Measurements from ENCODE around the gene ZP1. TPM values are rescaled to one million over a fixed set of nuclear protein-coding genes. Genes with fewer than 3 reads are reported as not detected.
"Not testable (repeated sequence)": the region's sequence is repeated elsewhere in the genome, so short reads cannot be mapped to it uniquely, and the experiment has no call there.

The ZP1 gene, protein sequence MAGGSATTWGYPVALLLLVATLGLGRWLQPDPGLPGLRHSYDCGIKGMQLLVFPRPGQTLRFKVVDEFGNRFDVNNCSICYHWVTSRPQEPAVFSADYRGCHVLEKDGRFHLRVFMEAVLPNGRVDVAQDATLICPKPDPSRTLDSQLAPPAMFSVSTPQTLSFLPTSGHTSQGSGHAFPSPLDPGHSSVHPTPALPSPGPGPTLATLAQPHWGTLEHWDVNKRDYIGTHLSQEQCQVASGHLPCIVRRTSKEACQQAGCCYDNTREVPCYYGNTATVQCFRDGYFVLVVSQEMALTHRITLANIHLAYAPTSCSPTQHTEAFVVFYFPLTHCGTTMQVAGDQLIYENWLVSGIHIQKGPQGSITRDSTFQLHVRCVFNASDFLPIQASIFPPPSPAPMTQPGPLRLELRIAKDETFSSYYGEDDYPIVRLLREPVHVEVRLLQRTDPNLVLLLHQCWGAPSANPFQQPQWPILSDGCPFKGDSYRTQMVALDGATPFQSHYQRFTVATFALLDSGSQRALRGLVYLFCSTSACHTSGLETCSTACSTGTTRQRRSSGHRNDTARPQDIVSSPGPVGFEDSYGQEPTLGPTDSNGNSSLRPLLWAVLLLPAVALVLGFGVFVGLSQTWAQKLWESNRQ
- total RNA-seq (2021; fragmentation: NEBNext Ultra II Directional; extraction: Animal tissue kit (Norgen Biotek cat#: 25700)), result under 1 TPM in 3 of 6 experiments, not detected in 3; 0.13 to 0.30 (median 0.29) TPM
- long read RNA-seq, result 0 reads

DNA sequence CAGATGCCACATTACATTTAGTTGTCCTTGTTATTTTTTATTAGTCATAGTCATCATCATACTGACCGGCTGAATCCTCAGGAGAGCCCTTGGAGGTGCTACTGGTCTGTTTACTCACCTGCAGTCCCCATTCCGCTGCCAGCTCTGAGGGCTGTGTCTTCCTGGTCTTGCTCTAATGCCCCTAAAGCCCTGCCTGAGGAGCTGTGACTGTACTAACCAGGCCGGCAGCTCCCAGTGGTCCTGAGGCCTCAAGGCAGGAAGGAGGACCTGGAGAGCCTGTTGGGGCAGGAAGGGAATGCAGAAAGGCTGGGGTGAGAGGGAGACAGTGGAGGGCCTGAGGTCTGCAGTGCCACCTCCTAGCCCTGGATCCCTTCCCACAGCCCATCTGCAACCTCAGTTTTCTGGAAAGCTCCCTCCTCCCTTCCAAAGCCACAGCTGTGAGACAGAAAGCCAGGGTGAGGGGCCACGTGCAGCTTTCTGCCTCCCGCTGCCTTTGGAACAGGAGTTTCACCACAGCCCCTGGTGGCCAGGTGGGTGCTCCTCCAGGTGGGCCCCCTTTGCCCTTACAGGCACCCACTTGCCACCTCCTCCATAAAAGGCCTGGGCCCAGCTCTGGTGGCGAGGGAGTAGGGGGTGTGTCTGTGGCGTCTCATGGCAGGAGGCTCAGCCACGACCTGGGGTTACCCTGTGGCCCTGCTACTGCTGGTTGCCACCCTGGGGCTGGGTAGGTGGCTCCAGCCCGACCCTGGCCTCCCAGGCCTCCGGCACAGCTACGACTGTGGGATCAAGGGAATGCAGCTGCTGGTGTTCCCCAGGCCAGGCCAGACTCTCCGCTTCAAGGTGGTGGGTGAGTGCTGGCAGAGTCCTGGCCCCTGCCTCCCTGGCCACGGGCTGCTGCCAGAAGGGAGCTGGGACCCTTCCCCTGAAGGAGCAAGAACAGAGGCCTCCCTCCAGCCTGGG lies at the start of gene ZP1:
TSS of gene ZP1 (plus strand) at position 632 of the 960 bp plus-strand sequence. CDS start at position 652, 20 bp downstream.
- H3K9me3 Mint-ChIP-seq, result no peaks in the 10 kb centered on the region
- peaks cover 10% of the 10 kb centered on the region; the same call in 1 of the 2 replicates for H3K4me1 Mint-ChIP-seq (ENCODE audit: low read depth)
- H3K36me3 Mint-ChIP-seq (ENCODE audit: low read depth), result no peaks in the 10 kb centered on the region
- no peak within 1 kb of the TSS for H3K27ac Mint-ChIP-seq
- peaks cover 24% of the 10 kb centered on the region for H3K27me3 Mint-ChIP-seq (ENCODE audit: insufficient read depth)
- TF ChIP-seq, protein P1, sequence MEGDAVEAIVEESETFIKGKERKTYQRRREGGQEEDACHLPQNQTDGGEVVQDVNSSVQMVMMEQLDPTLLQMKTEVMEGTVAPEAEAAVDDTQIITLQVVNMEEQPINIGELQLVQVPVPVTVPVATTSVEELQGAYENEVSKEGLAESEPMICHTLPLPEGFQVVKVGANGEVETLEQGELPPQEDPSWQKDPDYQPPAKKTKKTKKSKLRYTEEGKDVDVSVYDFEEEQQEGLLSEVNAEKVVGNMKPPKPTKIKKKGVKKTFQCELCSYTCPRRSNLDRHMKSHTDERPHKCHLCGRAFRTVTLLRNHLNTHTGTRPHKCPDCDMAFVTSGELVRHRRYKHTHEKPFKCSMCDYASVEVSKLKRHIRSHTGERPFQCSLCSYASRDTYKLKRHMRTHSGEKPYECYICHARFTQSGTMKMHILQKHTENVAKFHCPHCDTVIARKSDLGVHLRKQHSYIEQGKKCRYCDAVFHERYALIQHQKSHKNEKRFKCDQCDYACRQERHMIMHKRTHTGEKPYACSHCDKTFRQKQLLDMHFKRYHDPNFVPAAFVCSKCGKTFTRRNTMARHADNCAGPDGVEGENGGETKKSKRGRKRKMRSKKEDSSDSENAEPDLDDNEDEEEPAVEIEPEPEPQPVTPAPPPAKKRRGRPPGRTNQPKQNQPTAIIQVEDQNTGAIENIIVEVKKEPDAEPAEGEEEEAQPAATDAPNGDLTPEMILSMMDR (IDR thresholded peaks at IDR 0.05), result no peak
- H3K4me3 Mint-ChIP-seq, result no peak within 1 kb of the TSS
- DNase-seq, result no peak

DNA sequence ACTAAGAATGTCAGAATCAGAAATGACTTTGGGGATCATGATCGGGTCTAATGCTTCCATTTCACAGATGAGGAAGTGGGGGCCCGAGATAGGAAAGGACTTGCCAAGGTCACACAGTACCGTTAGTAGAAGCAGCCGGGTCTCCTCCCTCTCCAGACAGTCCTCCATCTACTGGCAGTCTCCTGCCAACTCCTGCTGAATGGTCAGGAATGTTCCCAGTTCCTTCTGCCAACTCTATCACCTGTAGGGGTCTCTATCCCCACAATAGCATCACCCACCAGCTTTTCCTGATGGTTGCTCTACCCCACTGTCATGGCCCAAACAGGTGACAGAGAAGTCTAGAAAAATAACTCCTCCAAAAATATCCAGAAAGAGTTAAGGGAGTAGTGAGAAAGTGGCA lies 49.3 kb upstream of the ZP1 start:
- H3K9me3 Mint-ChIP-seq, result peaks cover 15% of the 10 kb centered on the region
- TF ChIP-seq, protein P1 (IDR thresholded peaks at IDR 0.05), result no peak
- no peak overlapping the region for H3K4me3 Mint-ChIP-seq
- H3K4me1 Mint-ChIP-seq (ENCODE audit: low read depth), result no peaks in the 10 kb centered on the region
- DNase-seq, result no peak
- H3K27ac Mint-ChIP-seq, result no peak overlapping the region
- H3K27me3 Mint-ChIP-seq (ENCODE audit: insufficient read depth), result peaks cover 27% of the 10 kb centered on the region
- H3K36me3 Mint-ChIP-seq (ENCODE audit: low read depth), result no peaks in the 10 kb centered on the region

DNA sequence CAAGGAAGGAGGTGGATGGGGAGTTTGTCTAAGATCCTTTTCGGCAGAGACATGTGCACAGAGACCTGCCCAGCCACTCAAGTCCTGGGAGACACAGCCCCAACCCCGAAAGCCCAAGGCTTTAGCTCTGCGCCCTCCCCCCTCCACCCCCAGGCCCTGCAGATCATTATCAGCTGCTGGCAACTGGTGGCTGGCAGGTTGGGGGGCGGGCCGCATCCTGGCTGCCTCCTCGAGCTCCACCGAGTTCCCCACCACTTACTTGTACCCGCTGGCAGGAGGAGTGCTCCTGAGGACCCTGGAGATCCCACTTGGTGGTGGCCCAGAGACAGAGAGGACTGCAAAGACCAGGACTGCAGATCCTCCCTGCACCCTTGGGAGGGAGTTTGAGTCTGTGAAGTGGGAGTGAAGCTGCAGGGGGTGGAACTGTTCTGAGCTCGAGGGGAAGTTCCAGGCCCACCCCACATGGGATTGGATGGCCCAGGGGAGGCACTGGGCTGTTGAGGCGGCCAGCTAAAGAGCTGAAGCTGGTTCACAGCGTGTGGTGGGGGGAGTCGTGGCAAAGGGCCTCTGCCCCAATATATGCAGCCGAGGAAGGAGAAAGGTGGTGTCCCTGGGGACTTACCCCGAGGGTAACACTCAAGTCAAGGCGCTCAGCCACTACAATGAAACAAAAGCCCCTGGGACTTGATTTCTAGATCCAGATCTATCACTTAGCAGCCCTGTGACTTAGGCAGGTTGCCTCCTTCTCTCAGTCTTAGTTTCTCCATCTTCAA lies 45.3 kb upstream of the ZP1 start:
- no peak for DNase-seq
- H3K9me3 Mint-ChIP-seq, result peaks cover 7% of the 10 kb centered on the region
- H3K4me1 Mint-ChIP-seq (ENCODE audit: low read depth), result no peaks in the 10 kb centered on the region
- peaks cover 33% of the 10 kb centered on the region for H3K27me3 Mint-ChIP-seq (ENCODE audit: insufficient read depth)
- TF ChIP-seq, protein P1 (IDR thresholded peaks at IDR 0.05), result no peak
- no peak overlapping the region for H3K4me3 Mint-ChIP-seq
- no peaks in the 10 kb centered on the region for H3K36me3 Mint-ChIP-seq (ENCODE audit: low read depth)
- no peak overlapping the region for H3K27ac Mint-ChIP-seq

DNA sequence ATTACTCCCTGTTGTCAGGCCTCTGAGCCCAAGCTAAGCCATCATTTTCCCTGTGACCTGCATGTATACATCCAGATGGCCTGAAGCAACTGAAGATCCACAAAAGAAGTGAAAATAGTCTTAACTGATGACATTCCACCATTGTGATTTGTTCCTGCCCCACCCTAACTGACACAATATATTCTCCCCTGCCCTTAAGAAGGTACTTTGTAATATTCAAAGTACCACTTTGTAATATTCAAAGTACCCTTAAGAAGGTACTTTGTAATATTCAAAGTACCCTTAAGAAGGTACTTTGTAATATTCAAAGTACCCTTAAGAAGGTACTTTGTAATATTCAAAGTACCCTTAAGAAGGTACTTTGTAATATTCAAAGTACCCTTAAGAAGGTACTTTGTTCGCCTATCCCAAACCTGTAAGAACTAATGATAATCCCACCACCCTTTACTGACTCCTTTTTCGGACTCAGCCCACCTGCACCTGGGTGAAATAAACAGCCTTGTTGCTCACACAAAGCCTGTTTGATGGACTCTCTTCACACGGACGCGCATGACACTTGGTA lies 43.5 kb upstream of the ZP1 start:
- peaks cover 37% of the 10 kb centered on the region for H3K27me3 Mint-ChIP-seq (ENCODE audit: insufficient read depth)
- not testable (repeated sequence) for H3K4me1 Mint-ChIP-seq (ENCODE audit: low read depth); H3K27ac Mint-ChIP-seq; H3K36me3 Mint-ChIP-seq (ENCODE audit: low read depth); DNase-seq; H3K4me3 Mint-ChIP-seq; H3K9me3 Mint-ChIP-seq

DNA sequence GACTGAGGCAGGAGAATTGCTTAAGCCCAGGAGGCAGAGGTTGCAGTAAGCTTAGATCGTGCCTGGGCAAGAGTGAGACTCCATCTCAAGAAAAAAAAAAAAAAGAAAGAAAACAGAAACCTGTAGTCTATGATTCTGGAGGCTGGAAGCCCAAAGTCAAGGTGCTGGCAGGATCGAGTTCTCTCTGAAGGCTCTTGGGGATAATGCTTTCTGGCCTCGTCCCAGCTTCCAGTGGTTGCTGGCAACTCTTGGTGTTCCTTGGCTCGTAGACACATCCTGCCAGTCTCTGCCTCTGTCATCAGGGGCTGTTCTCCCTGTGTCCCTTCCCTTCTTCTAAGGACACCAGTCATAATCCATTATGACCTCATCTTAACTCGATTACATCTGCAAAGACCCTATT lies 42.2 kb upstream of the ZP1 start:
- H3K4me3 Mint-ChIP-seq, result no peak overlapping the region
- TF ChIP-seq, protein P1 (IDR thresholded peaks at IDR 0.05), result no peak

More for the DNA sequence above, 42.2 kb upstream of the ZP1 start:
- Mint-ChIP-seq H3K27me3 (ENCODE audit: insufficient read depth) (peaks cover 36% of the 10 kb centered on the region), H3K4me1 (ENCODE audit: low read depth) (no peaks in the 10 kb centered on the region), H3K36me3 (ENCODE audit: low read depth) (no peaks in the 10 kb centered on the region), H3K9me3 (no peaks in the 10 kb centered on the region), H3K27ac (no peak overlapping the region)
- DNase-seq, result no peak

Measured in HFFc6 (cell line).